ENCODE results near the gene URGCP. TPM values are rescaled to one million over a fixed set of nuclear protein-coding genes. Genes with fewer than 3 reads are reported as not detected.

The URGCP gene
- total and polyA plus RNA-seq, 2 experiments from 2014 or later, result 7.2 to 13.2 TPM

- Histone ChIP-seq H2AFZ (no peak overlapping the region), H3K4me1 (ENCODE audit: insufficient read depth) (no peaks in the 10 kb centered on the region), H3K27ac (ENCODE audit: low read depth) (no peak overlapping the region), H4K20me1 (replicated peaks; ENCODE audit: insufficient read depth) (no peaks in the 10 kb centered on the region), H3K4me3 (no peak overlapping the region), H3K79me2 (replicated peaks; ENCODE audit: insufficient read depth) (no peaks in the 10 kb centered on the region), H3K27me3 (ENCODE audit: insufficient read depth) (no peaks in the 10 kb centered on the region), H3K4me2 (no peak overlapping the region), H3K9me2 (ENCODE audit: insufficient read depth) (no peaks in the 10 kb centered on the region), H3F3A (replicated peaks; ENCODE audit: low read depth) (no peaks in the 10 kb centered on the region), H3K36me3 (ENCODE audit: insufficient read depth) (no peaks in the 10 kb centered on the region)
- Mint-ChIP-seq H3K36me3 (ENCODE audit: low read depth) (no peaks in the 10 kb centered on the region), H3K27ac (no peak overlapping the region), H3K27me3 (ENCODE audit: insufficient read depth, low read depth, poor library complexity) (peaks cover 2% of the 10 kb centered on the region), H3K4me1 (peaks cover 8% of the 10 kb centered on the region), H3K9me3 (no peaks in the 10 kb centered on the region), H3K4me3 (no peak overlapping the region)
- TF ChIP-seq POLR2AphosphoS5 (IDR thresholded peaks at IDR 0.05; ENCODE audit: low read depth) (no peak), ETS1 (IDR thresholded peaks at IDR 0.05) (no peak), CREB1 (CRISPR knock-in tag; IDR thresholded peaks at IDR 0.05; ENCODE audit: low read depth) (no peak), STAT1 (IDR thresholded peaks at IDR 0.05; ENCODE audit: unreplicated experiment) (no peak), ZNF331 (CRISPR knock-in tag; IDR thresholded peaks at IDR 0.05; ENCODE audit: low read depth) (no peak), ZNF114 (CRISPR knock-in tag; IDR thresholded peaks at IDR 0.05) (no peak), JUNB (IDR thresholded peaks at IDR 0.05; ENCODE audit: unreplicated experiment) (no peak)
- TF ChIP-seq, protein P1, sequence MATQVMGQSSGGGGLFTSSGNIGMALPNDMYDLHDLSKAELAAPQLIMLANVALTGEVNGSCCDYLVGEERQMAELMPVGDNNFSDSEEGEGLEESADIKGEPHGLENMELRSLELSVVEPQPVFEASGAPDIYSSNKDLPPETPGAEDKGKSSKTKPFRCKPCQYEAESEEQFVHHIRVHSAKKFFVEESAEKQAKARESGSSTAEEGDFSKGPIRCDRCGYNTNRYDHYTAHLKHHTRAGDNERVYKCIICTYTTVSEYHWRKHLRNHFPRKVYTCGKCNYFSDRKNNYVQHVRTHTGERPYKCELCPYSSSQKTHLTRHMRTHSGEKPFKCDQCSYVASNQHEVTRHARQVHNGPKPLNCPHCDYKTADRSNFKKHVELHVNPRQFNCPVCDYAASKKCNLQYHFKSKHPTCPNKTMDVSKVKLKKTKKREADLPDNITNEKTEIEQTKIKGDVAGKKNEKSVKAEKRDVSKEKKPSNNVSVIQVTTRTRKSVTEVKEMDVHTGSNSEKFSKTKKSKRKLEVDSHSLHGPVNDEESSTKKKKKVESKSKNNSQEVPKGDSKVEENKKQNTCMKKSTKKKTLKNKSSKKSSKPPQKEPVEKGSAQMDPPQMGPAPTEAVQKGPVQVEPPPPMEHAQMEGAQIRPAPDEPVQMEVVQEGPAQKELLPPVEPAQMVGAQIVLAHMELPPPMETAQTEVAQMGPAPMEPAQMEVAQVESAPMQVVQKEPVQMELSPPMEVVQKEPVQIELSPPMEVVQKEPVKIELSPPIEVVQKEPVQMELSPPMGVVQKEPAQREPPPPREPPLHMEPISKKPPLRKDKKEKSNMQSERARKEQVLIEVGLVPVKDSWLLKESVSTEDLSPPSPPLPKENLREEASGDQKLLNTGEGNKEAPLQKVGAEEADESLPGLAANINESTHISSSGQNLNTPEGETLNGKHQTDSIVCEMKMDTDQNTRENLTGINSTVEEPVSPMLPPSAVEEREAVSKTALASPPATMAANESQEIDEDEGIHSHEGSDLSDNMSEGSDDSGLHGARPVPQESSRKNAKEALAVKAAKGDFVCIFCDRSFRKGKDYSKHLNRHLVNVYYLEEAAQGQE (IDR thresholded peaks at IDR 0.05; ENCODE audit: unreplicated experiment), result no peak
- no peak; the same call in 2 of the 3 replicates for ATAC-seq
- no peak for DNase-seq (ENCODE audit: low spot score)
Observed at GRCh38 chr7:43938892-43939482, 32.6 kb upstream of the URGCP start.

DNA sequence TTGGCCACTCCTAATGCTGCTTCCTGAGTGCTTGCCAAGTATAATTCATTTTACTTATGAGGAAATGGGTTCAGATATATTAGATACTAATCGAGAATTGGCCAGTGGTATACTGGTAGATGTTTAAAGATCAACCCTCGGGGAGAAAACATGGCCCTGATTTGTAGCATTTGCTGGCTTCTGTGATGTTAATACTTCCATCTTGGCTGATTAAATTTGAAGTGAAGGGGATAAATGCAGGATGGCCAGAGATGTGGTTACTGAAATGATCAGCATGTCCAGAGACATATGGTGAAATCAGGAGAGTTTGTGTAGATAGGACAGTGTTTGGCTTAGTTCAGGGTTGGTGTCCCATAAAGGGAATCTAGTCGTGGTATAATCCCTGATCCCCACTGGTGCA is 31.0 kb upstream of the URGCP start:
- H2AFZ ChIP-seq, result no peak overlapping the region
- no peaks in the 10 kb centered on the region for H3K36me3 Mint-ChIP-seq (ENCODE audit: low read depth)
- no peak overlapping the region for H3K27ac Mint-ChIP-seq
- H3K4me2 ChIP-seq, result no peak overlapping the region
- H3K27me3 ChIP-seq (ENCODE audit: insufficient read depth), result no peaks in the 10 kb centered on the region
- no peaks in the 10 kb centered on the region; the same call in 1 of the 2 replicates for H4K20me1 ChIP-seq (replicated peaks; ENCODE audit: insufficient read depth)
- H3K4me1 Mint-ChIP-seq, result peaks cover 4% of the 10 kb centered on the region; the same call in 1 of the 3 replicates
- H3K9me2 ChIP-seq (ENCODE audit: insufficient read depth), result no peaks in the 10 kb centered on the region
- H3K79me2 ChIP-seq (replicated peaks; ENCODE audit: insufficient read depth), result no peaks in the 10 kb centered on the region
- H3K27ac ChIP-seq (ENCODE audit: low read depth), result no peak overlapping the region
- no peaks in the 10 kb centered on the region for H3K9me3 Mint-ChIP-seq
- no peak overlapping the region for H3K4me3 ChIP-seq
- H3K4me1 ChIP-seq (ENCODE audit: insufficient read depth), result no peaks in the 10 kb centered on the region
- no peak for ATAC-seq
- no peak for DNase-seq (ENCODE audit: low spot score)
- no peak overlapping the region for H3K4me3 Mint-ChIP-seq
- H3K36me3 ChIP-seq (ENCODE audit: insufficient read depth), result no peaks in the 10 kb centered on the region
- peaks cover 2% of the 10 kb centered on the region for H3K27me3 Mint-ChIP-seq (ENCODE audit: insufficient read depth, low read depth, poor library complexity)
- no peaks in the 10 kb centered on the region for H3F3A ChIP-seq (replicated peaks; ENCODE audit: low read depth)
- TF ChIP-seq ZNF331 (CRISPR knock-in tag; IDR thresholded peaks at IDR 0.05; ENCODE audit: low read depth) (no peak), NANOG (IDR thresholded peaks at IDR 0.05; ENCODE audit: borderline replicate concordance) (no peak), CREB1 (CRISPR knock-in tag; IDR thresholded peaks at IDR 0.05; ENCODE audit: low read depth) (no peak), EZH2phosphoT487 (IDR thresholded peaks at IDR 0.05; ENCODE audit: unreplicated experiment) (no peak)
- TF ChIP-seq, protein P2, sequence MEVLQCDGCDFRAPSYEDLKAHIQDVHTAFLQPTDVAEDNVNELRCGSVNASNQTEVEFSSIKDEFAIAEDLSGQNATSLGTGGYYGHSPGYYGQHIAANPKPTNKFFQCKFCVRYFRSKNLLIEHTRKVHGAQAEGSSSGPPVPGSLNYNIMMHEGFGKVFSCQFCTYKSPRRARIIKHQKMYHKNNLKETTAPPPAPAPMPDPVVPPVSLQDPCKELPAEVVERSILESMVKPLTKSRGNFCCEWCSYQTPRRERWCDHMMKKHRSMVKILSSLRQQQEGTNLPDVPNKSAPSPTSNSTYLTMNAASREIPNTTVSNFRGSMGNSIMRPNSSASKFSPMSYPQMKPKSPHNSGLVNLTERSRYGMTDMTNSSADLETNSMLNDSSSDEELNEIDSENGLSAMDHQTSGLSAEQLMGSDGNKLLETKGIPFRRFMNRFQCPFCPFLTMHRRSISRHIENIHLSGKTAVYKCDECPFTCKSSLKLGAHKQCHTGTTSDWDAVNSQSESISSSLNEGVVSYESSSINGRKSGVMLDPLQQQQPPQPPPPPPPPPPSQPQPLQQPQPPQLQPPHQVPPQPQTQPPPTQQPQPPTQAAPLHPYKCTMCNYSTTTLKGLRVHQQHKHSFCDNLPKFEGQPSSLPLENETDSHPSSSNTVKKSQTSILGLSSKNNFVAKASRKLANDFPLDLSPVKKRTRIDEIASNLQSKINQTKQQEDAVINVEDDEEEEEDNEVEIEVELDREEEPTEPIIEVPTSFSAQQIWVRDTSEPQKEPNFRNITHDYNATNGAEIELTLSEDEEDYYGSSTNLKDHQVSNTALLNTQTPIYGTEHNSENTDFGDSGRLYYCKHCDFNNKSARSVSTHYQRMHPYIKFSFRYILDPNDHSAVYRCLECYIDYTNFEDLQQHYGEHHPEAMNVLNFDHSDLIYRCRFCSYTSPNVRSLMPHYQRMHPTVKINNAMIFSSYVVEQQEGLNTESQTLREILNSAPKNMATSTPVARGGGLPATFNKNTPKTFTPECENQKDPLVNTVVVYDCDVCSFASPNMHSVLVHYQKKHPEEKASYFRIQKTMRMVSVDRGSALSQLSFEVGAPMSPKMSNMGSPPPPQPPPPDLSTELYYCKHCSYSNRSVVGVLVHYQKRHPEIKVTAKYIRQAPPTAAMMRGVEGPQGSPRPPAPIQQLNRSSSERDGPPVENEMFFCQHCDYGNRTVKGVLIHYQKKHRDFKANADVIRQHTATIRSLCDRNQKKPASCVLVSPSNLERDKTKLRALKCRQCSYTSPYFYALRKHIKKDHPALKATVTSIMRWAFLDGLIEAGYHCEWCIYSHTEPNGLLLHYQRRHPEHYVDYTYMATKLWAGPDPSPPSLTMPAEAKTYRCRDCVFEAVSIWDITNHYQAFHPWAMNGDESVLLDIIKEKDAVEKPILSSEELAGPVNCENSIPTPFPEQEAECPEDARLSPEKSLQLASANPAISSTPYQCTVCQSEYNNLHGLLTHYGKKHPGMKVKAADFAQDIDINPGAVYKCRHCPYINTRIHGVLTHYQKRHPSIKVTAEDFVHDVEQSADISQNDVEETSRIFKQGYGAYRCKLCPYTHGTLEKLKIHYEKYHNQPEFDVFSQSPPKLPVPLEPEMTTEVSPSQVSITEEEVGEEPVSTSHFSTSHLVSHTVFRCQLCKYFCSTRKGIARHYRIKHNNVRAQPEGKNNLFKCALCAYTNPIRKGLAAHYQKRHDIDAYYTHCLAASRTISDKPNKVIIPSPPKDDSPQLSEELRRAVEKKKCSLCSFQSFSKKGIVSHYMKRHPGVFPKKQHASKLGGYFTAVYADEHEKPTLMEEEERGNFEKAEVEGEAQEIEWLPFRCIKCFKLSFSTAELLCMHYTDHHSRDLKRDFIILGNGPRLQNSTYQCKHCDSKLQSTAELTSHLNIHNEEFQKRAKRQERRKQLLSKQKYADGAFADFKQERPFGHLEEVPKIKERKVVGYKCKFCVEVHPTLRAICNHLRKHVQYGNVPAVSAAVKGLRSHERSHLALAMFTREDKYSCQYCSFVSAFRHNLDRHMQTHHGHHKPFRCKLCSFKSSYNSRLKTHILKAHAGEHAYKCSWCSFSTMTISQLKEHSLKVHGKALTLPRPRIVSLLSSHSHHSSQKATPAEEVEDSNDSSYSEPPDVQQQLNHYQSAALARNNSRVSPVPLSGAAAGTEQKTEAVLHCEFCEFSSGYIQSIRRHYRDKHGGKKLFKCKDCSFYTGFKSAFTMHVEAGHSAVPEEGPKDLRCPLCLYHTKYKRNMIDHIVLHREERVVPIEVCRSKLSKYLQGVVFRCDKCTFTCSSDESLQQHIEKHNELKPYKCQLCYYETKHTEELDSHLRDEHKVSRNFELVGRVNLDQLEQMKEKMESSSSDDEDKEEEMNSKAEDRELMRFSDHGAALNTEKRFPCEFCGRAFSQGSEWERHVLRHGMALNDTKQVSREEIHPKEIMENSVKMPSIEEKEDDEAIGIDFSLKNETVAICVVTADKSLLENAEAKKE (CRISPR knock-in tag; IDR thresholded peaks at IDR 0.05), result no peak

Data from GM23338 (cell line).